Inflammatory macrophage treated with lipopolysaccharide for 4 hours (primary cell): ENCODE measurements around the gene ELAVL1.
"Not testable (repeated sequence)": the region's sequence is repeated elsewhere in the genome, so short reads cannot be mapped to it uniquely, and the experiment has no call there.

Experiments used
- DNase-seq: peaks from one replicate; pipeline ENCODE4 v3.0.0-alpha.2; 2020

ELAVL1 gene

GRCh38 chr19:8005534-8006256 lies at the start of gene ELAVL1:
TSS of gene ELAVL1 (minus strand) at chr19:8005641. CDS start at chr19:7991815, 13,826 bp downstream.
- DNase-seq: peak; percentile 94

- no peak for DNase-seq
These were observed 48.7 kb upstream of the ELAVL1 start for GRCh38 chr19:8054169-8054568.

GRCh38 chr19:8052464-8052859 lies 47.0 kb upstream of the ELAVL1 start, which contains the start of gene CCL25:
TSS of gene CCL25 (plus strand) at chr19:8052760. CDS start at chr19:8053050, 290 bp downstream.
- DNase-seq: no peak

GRCh38 chr19:8050274-8051096 lies 45.0 kb upstream of the ELAVL1 start:
- DNase-seq: peak; percentile 98

GRCh38 chr19:8046569-8047165 lies 41.2 kb upstream of the ELAVL1 start:
- no peak for DNase-seq

- no peak for DNase-seq
These were observed 40.6 kb upstream of the ELAVL1 start for GRCh38 chr19:8045872-8046568.

GRCh38 chr19:8044018-8044417 lies 38.6 kb upstream of the ELAVL1 start:
- DNase-seq: no peak

GRCh38 chr19:8042900-8043299 lies 37.5 kb upstream of the ELAVL1 start:
- DNase-seq: no peak

- peak; percentile 9 for DNase-seq
These were observed 36.1 kb upstream of the ELAVL1 start for GRCh38 chr19:8041531-8041931.

GRCh38 chr19:8039231-8039630 lies 33.8 kb upstream of the ELAVL1 start:
- no peak for DNase-seq

- no peak for DNase-seq
These were observed 33.4 kb upstream of the ELAVL1 start for GRCh38 chr19:8038815-8039214.

- DNase-seq: no peak
These were observed 31.1 kb upstream of the ELAVL1 start for GRCh38 chr19:8036434-8037099.

GRCh38 chr19:8034178-8034525 lies 28.7 kb upstream of the ELAVL1 start:
- no peak for DNase-seq

- DNase-seq: not testable (repeated sequence)
These were observed 28.1 kb upstream of the ELAVL1 start for GRCh38 chr19:8033287-8034177.

- no peak for DNase-seq
These were observed 25.5 kb upstream of the ELAVL1 start for GRCh38 chr19:8030960-8031359.

- no peak for DNase-seq
These were observed 23.6 kb upstream of the ELAVL1 start for GRCh38 chr19:8028951-8029491.

GRCh38 chr19:8025316-8025715 lies 19.9 kb upstream of the ELAVL1 start:
- DNase-seq: no peak

GRCh38 chr19:8024256-8024655 lies 18.8 kb upstream of the ELAVL1 start:
- DNase-seq: not testable (repeated sequence)

- DNase-seq: no peak
These were observed 17.9 kb upstream of the ELAVL1 start for GRCh38 chr19:8023371-8023770.

GRCh38 chr19:8022275-8022674 lies 16.8 kb upstream of the ELAVL1 start:
- DNase-seq: no peak

GRCh38 chr19:8021374-8021773 lies 15.9 kb upstream of the ELAVL1 start:
- DNase-seq: no peak
